T-cell (primary cell): ENCODE results near the gene C2CD3. TPM values are rescaled to one million over a fixed set of nuclear protein-coding genes. Genes with fewer than 3 reads are reported as not detected.

Experiments used
- total RNA-seq, 35 experiments: library from RNA in 6 of 35; stranded (reverse) in 6 of 35; fragments of 120-200 nt in 1 of 35; gene quantifications; one replicate each; pipeline versions ENCODE4 v1.2.1 to v1.2.4 and lab custom pipeline; 2013 to 2026

C2CD3 gene
- total RNA-seq, 5 donors from 2014 or later (not counting 1 experiment from before 2014, with no cell fraction given) = 37.0 to 47.7 (median 41.0) TPM

Other genes with a start within 250 kb of the C2CD3 start
- under 1 TPM in 3 of 5 donors, not detected in 2; 0.19 to 0.96 (median 0.30) TPM for gene DNAJB13, start 220.0 kb downstream of the C2CD3 start, total RNA-seq
- gene UCP2, start 188.2 kb downstream of the C2CD3 start, total RNA-seq = 100 to 1,000 TPM; 241 to 754 (median 311) TPM
- gene UCP3, start 161.9 kb downstream of the C2CD3 start, total RNA-seq = 1 to 10 TPM; 5.7 to 6.8 (median 6.5) TPM
- 10 to 100 TPM; 17.1 to 21.1 (median 18.6) TPM for gene PPME1, start 287 bp upstream of the C2CD3 start, total RNA-seq
- not detected for gene P4HA3, start 140.6 kb upstream of the C2CD3 start, total RNA-seq
- gene PGM2L1, start 227.4 kb upstream of the C2CD3 start, total RNA-seq = 10 to 100 TPM in 4 of 5 donors, 1 to 10 TPM in 1; 8.6 to 17.0 (median 15.0) TPM